Right lobe of liver (tissue), 4 donors: ENCODE measurements around the gene PCNX1.

ENCODE experiments used
- POLR2A ChIP-seq: fragments of 450-650 bp; IDR thresholded peaks from one replicate; pipeline ENCODE4 v1.6.1; 2017; ENCODE audit warnings: antibody characterized with exemption, mild to moderate bottlenecking
- TF ChIP-seq, protein P1 (sequence below), 4 donors: fragments of 200-600 bp in 3 of 4; fragments of 450-650 bp in 1 of 4; IDR thresholded peaks; one replicate each; pipeline versions ENCODE4 v1.5.1 to v1.8.0; 2016 to 2022; ENCODE audit warnings: antibody characterized with exemption in 4 of 4, mild to moderate bottlenecking in 2 of 4
- donor health status: DM: no; HTN: no; CAD: no.
- donor health status: DM: no; HTN: no; CAD: no.
- donor health status: DM: no; HTN: yes; CAD: no.

GRCh38 chr14:70920608-70921007, 13.3 kb downstream of the PCNX1 start:
- TF ChIP-seq, protein P1, sequence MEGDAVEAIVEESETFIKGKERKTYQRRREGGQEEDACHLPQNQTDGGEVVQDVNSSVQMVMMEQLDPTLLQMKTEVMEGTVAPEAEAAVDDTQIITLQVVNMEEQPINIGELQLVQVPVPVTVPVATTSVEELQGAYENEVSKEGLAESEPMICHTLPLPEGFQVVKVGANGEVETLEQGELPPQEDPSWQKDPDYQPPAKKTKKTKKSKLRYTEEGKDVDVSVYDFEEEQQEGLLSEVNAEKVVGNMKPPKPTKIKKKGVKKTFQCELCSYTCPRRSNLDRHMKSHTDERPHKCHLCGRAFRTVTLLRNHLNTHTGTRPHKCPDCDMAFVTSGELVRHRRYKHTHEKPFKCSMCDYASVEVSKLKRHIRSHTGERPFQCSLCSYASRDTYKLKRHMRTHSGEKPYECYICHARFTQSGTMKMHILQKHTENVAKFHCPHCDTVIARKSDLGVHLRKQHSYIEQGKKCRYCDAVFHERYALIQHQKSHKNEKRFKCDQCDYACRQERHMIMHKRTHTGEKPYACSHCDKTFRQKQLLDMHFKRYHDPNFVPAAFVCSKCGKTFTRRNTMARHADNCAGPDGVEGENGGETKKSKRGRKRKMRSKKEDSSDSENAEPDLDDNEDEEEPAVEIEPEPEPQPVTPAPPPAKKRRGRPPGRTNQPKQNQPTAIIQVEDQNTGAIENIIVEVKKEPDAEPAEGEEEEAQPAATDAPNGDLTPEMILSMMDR (IDR thresholded peaks at IDR 0.05) = no peak
- no peak for TF ChIP-seq POLR2A
